GM10266 (cell line): ENCODE data around the gene ARSJ.
"Not testable (repeated sequence)": the region's sequence is repeated elsewhere in the genome, so short reads cannot be mapped to it uniquely, and the experiment has no call there.

Experiments used
- DNase-seq: peaks from one replicate; pipeline ENCODE4 v3.0.0; 2012; ENCODE audit errors: extremely low spot score
- CTCF ChIP-seq: IDR thresholded peaks from 2 replicates; pipeline ENCODE4 v1.5.1; 2012; ENCODE audit warnings: mild to moderate bottlenecking, low read depth; ENCODE audit not compliant: control insufficient read depth, insufficient read depth; ENCODE audit errors: missing control alignments

ARSJ gene

GRCh38 chr4:113943863-113944262, 35.6 kb downstream of the ARSJ start:
- no peak for DNase-seq
- no peak for TF ChIP-seq CTCF

- no peak for TF ChIP-seq CTCF
- DNase-seq, result no peak
Observed at GRCh38 chr4:113943085-113943484, 36.4 kb downstream of the ARSJ start.

- DNase-seq, result no peak
- TF ChIP-seq CTCF, result no peak
Observed at GRCh38 chr4:113941836-113942235, 37.6 kb downstream of the ARSJ start.

GRCh38 chr4:113940103-113940502, 39.3 kb downstream of the ARSJ start:
- DNase-seq, result not testable (repeated sequence)

- TF ChIP-seq CTCF, result no peak
- no peak for DNase-seq
Observed at GRCh38 chr4:113935190-113935589, 44.3 kb downstream of the ARSJ start.

- not testable (repeated sequence) for DNase-seq
Observed at GRCh38 chr4:113924706-113925105, 54.7 kb downstream of the ARSJ start.

- DNase-seq, result no peak
- TF ChIP-seq CTCF, result no peak
Observed at GRCh38 chr4:113921089-113921794, 58.2 kb downstream of the ARSJ start.

- no peak for TF ChIP-seq CTCF
- no peak for DNase-seq
Observed at GRCh38 chr4:113919611-113920010, 59.8 kb downstream of the ARSJ start.
